Peyer's patch (tissue), 4 donors: Measurements from ENCODE around the gene KRT13. TPM values are rescaled to one million over a fixed set of nuclear protein-coding genes. Genes with fewer than 3 reads are reported as not detected.
A peak's percentile ranks its signal among the peaks of the same experiment; 100 is the strongest.

Source experiments
- DNase-seq, 3 donors: peaks; one replicate each; pipeline ENCODE4 v3.0.0-alpha.2; 2017 to 2019
- H3K27ac ChIP-seq, 4 donors: fragments of 200-600 bp; sonication (generic); one replicate each; pipeline ENCODE4 v1.5.1; 2016 to 2019
- H3K27me3 ChIP-seq, 2 donors: fragments of 200-600 bp; sonication (generic); one replicate each; pipeline ENCODE4 v1.5.1; 2019
- H3K36me3 ChIP-seq, 3 donors: fragments of 200-600 bp; sonication (generic); one replicate each; pipeline ENCODE4 v1.5.1; 2016 to 2019
- H3K4me1 ChIP-seq, 4 donors: fragments of 200-600 bp; sonication (generic); one replicate each; pipeline ENCODE4 v1.5.1; 2016 to 2019
- H3K4me3 ChIP-seq, 4 donors: fragments of 200-600 bp; sonication (generic); 1 replicate in 3 of 4; 2 replicates in 1 of 4; pipeline ENCODE4 v1.5.1; 2016 to 2019; ENCODE audit warnings: mild to moderate bottlenecking in 1 of 4
- H3K9me3 ChIP-seq, 4 donors: fragments of 200-600 bp; sonication (generic); one replicate each; pipeline ENCODE4 v1.5.1; 2016 to 2019; ENCODE audit warnings: mild to moderate bottlenecking in 1 of 4
- POLR2A ChIP-seq, 2 donors: fragments of 450-650 bp; IDR thresholded peaks; one replicate each; pipeline ENCODE4 v1.5.1; 2017; ENCODE audit warnings: antibody characterized with exemption in 2 of 2, mild to moderate bottlenecking in 2 of 2, moderate library complexity in 2 of 2
- total RNA-seq, 4 donors: library from RNA; depleted of rRNA; stranded (reverse); fragments of >200 nt; gene quantifications; one replicate each; pipeline ENCODE4 v1.1.0, GENCODE V29; 2016
- TF ChIP-seq, protein P1 (sequence below), 6 experiments: fragments of 450-650 bp in 4 of 6; fragments of 200-600 bp in 2 of 6; sonication (generic) in 1 of 6; IDR thresholded peaks; one replicate each; pipeline ENCODE4 v1.5.1; 2017 to 2019; ENCODE audit warnings: antibody characterized with exemption in 6 of 6, mild to moderate bottlenecking in 3 of 6, moderate library complexity in 1 of 6

KRT13 gene
- total RNA-seq, 4 donors from 2014 or later: 2.5 TPM; not detected in 3

GRCh38 chr17:41494524-41494923, 10.9 kb downstream of the KRT13 start:
- Histone ChIP-seq H3K27me3 (no peaks in the 10 kb centered on the region), H3K4me1 (peaks cover 0 to 6% (median 0%) of the 10 kb centered on the region in 4 donors)

DNA sequence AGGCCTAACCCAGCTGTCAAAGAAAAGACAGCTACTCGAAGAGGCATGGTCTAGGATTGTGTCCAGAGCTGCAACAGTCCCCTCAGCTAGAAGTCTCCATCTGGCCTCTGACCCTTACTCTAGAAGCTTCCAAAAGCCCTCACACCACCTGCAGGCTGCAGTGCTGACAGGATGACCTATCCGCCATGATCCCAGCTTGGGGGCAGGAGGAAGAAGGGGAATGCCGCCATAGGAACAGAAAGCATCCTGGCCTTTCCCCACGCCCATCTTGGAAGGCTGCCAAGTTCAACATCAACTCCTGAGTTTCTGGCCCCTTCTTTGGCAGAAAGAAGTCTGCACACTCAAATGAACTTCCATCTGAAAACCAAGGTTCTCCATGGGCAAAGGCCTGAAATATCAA, 12.6 kb downstream of the KRT13 start:
- no peaks in the 10 kb centered on the region for H3K9me3 ChIP-seq
- TF ChIP-seq POLR2A (IDR thresholded peaks at IDR 0.05): no peak
- TF ChIP-seq, protein P1, sequence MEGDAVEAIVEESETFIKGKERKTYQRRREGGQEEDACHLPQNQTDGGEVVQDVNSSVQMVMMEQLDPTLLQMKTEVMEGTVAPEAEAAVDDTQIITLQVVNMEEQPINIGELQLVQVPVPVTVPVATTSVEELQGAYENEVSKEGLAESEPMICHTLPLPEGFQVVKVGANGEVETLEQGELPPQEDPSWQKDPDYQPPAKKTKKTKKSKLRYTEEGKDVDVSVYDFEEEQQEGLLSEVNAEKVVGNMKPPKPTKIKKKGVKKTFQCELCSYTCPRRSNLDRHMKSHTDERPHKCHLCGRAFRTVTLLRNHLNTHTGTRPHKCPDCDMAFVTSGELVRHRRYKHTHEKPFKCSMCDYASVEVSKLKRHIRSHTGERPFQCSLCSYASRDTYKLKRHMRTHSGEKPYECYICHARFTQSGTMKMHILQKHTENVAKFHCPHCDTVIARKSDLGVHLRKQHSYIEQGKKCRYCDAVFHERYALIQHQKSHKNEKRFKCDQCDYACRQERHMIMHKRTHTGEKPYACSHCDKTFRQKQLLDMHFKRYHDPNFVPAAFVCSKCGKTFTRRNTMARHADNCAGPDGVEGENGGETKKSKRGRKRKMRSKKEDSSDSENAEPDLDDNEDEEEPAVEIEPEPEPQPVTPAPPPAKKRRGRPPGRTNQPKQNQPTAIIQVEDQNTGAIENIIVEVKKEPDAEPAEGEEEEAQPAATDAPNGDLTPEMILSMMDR (IDR thresholded peaks at IDR 0.05): no peak
- H3K27me3 ChIP-seq: no peaks in the 10 kb centered on the region
- peak in 1 of 3 donors; percentile 50 for DNase-seq
- peaks cover 0 to 6% (median 0%) of the 10 kb centered on the region in 4 donors for H3K4me1 ChIP-seq
- H3K27ac ChIP-seq: peak overlapping the region in 1 of 4 donors; percentile 16
- H3K4me3 ChIP-seq: no peak overlapping the region
- no peaks in the 10 kb centered on the region for H3K36me3 ChIP-seq

More at GRCh38 chr17:41494524-41494923, 10.9 kb downstream of the KRT13 start:
- no peak overlapping the region for H3K27ac ChIP-seq
- TF ChIP-seq POLR2A (IDR thresholded peaks at IDR 0.05): no peak
- TF ChIP-seq, protein P1 (IDR thresholded peaks at IDR 0.05): no peak
- no peaks in the 10 kb centered on the region for H3K36me3 ChIP-seq
- no peaks in the 10 kb centered on the region for H3K9me3 ChIP-seq
- H3K4me3 ChIP-seq: no peak overlapping the region
- no peak for DNase-seq

GRCh38 chr17:41492351-41492750, 13.1 kb downstream of the KRT13 start:
- no peaks in the 10 kb centered on the region for H3K36me3 ChIP-seq
- no peaks in the 10 kb centered on the region for H3K9me3 ChIP-seq
- DNase-seq: no peak
- TF ChIP-seq POLR2A (IDR thresholded peaks at IDR 0.05): no peak
- TF ChIP-seq, protein P1 (IDR thresholded peaks at IDR 0.05): no peak
- no peak overlapping the region for H3K4me3 ChIP-seq
- peaks cover 0 to 6% (median 0%) of the 10 kb centered on the region in 4 donors for H3K4me1 ChIP-seq
- H3K27me3 ChIP-seq: no peaks in the 10 kb centered on the region
- peak overlapping the region in 1 of 4 donors; percentile 16 for H3K27ac ChIP-seq

GRCh38 chr17:41491476-41491875, 13.9 kb downstream of the KRT13 start:
- TF ChIP-seq, protein P1 (IDR thresholded peaks at IDR 0.05): no peak
- no peak for TF ChIP-seq POLR2A (IDR thresholded peaks at IDR 0.05)
- no peaks in the 10 kb centered on the region for H3K36me3 ChIP-seq
- H3K27ac ChIP-seq: no peak overlapping the region
- H3K9me3 ChIP-seq: no peaks in the 10 kb centered on the region
- no peak overlapping the region for H3K4me3 ChIP-seq
- no peaks in the 10 kb centered on the region for H3K27me3 ChIP-seq
- no peak for DNase-seq
- H3K4me1 ChIP-seq: peaks cover 0 to 6% (median 0%) of the 10 kb centered on the region in 4 donors

DNA sequence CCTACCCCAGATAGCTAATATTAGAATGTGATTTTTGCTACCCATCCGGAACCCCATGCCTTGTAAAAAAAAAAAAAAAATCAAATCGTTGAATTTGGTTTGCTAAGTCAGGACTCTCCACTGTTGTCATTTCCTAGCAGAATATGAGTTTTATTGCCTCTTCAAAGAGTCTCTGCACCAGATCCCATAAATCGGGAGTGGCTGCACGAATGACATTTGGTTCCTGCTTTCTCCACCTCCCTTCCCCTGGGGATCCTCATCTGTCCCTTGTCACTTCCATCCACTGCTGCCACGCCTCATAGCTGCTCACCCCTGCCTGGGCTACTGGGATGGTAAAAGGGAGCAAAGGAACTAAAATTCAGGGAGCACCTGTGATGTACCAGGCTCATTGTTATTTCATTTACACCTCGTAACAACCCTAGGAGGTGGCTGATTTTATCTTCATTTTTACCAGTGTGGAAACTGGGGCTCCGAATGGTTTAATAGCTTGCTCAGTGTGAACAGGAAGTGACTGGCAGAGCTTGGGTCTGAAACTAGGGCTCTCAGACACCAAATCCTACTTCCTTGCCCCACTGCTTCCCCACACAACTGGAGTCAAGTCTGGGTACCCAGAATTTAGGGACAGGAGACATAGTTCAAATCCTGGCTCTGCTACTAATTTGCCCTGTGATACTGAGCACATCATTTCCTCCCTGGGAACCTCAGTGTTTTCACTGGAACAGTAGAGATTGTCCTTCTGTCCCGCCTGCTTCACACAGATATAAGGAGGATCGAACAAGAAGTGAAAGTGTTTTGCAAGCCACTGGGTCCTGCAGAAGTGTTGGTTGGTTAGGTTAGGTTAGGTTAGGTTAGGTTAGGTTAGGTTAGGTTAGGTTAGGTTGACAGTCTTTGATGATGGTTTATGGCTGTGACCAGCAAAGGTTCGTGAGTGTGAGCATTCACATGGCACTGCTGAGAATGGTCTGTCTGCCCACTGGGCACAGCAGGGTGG, 15.1 kb downstream of the KRT13 start:
- H3K36me3 ChIP-seq: no peaks in the 10 kb centered on the region
- peak in 1 of 3 donors; percentile 9 for DNase-seq
- H3K4me1 ChIP-seq: peaks cover 0 to 6% (median 0%) of the 10 kb centered on the region in 4 donors
- no peak overlapping the region for H3K4me3 ChIP-seq
- TF ChIP-seq, protein P1 (IDR thresholded peaks at IDR 0.05): no peak
- H3K27ac ChIP-seq: no peak overlapping the region
- H3K9me3 ChIP-seq: no peaks in the 10 kb centered on the region
- H3K27me3 ChIP-seq: no peaks in the 10 kb centered on the region
